Sigmoid colon (tissue), 7 donors: ENCODE data around the gene AKR1C2. TPM values are rescaled to one million over a fixed set of nuclear protein-coding genes. Genes with fewer than 3 reads are reported as not detected.
"Not testable (repeated sequence)": the region's sequence is repeated elsewhere in the genome, so short reads cannot be mapped to it uniquely, and the experiment has no call there.

ENCODE experiments used
- DNase-seq: peaks from one replicate; pipeline ENCODE4 v3.0.0-alpha.2; 2019
- H3K27ac ChIP-seq, 4 donors: fragments of 200-600 bp; sonication (generic); one replicate each; pipeline ENCODE4 v1.5.1; 2016 to 2019; ENCODE audit warnings: mild to moderate bottlenecking in 1 of 4
- H3K27me3 ChIP-seq, 3 donors: fragments of 200-600 bp; sonication (generic); one replicate each; pipeline ENCODE4 v1.5.1; 2019; ENCODE audit warnings: mild to moderate bottlenecking in 1 of 3
- H3K36me3 ChIP-seq, 4 donors: fragments of 200-600 bp; sonication (generic); one replicate each; pipeline ENCODE4 v1.5.1; 2016 to 2019
- H3K4me1 ChIP-seq, 4 donors: fragments of 200-600 bp; sonication (generic); one replicate each; pipeline ENCODE4 v1.5.1; 2017 to 2019
- H3K4me3 ChIP-seq, 4 donors: fragments of 200-600 bp; sonication (generic); one replicate each; pipeline ENCODE4 v1.5.1; 2017 to 2019; ENCODE audit warnings: mild to moderate bottlenecking in 2 of 4, moderate library complexity in 1 of 4
- H3K9me3 ChIP-seq, 4 donors: fragments of 200-600 bp in 3 of 4; sonication (generic) in 3 of 4; one replicate each; pipeline versions ENCODE4 v1.5.1 to v1.6.1; 2013 to 2019
- EP300 ChIP-seq, 4 donors: sonication (generic); formaldehyde crosslinking; IDR thresholded peaks; one replicate each; pipeline ENCODE4 v1.6.1; 2017; ENCODE audit warnings: antibody characterized with exemption in 4 of 4
- POLR2A ChIP-seq, 2 donors: fragments of 450-650 bp; IDR thresholded peaks; one replicate each; pipeline ENCODE4 v1.6.1; 2016; ENCODE audit warnings: antibody characterized with exemption in 2 of 2, mild to moderate bottlenecking in 2 of 2, moderate library complexity in 2 of 2
- POLR2AphosphoS5 ChIP-seq, 4 donors: sonication (generic); formaldehyde crosslinking; IDR thresholded peaks; one replicate each; pipeline ENCODE4 v1.6.1; 2017; ENCODE audit warnings: antibody characterized with exemption in 4 of 4
- WGBS, 2 donors: extraction: QIAGEN DNeasy Blood & Tissue Kit; methylation state at CpG; one replicate each; pipeline ENCODE4 v1.1.7; 2013; 5-methylcytosine and 5-hydroxymethylcytosine counted together
- intact Hi-C: fragments of 100-400 bp; cut with DNase I; formaldehyde crosslinking; loops from one replicate; pipeline ENCODE4 v1.15.1; 2023
- polyA plus RNA-seq, 3 donors: library from polyadenylated mRNA; stranded (reverse); fragments of 200-250 nt; gene quantifications; one replicate each; pipeline ENCODE4 v1.2.3, GENCODE V29; 2013
- total RNA-seq, 4 donors: library from RNA; depleted of rRNA; stranded (reverse); fragments of >200 nt; gene quantifications; one replicate each; pipeline ENCODE4 v1.1.0, GENCODE V29; 2016
- TF ChIP-seq, protein P1 (sequence below), 4 experiments: fragments of 450-650 bp in 3 of 4; fragments of 200-600 bp in 1 of 4; IDR thresholded peaks; one replicate each; pipeline ENCODE4 v1.5.1; 2016 to 2019; ENCODE audit warnings: antibody characterized with exemption in 4 of 4, mild to moderate bottlenecking in 3 of 4, moderate library complexity in 2 of 4
- donor health status: healthy with polysubstance abuse.
- donor health status: Bipolar disorder and iron deficiency.
- donor health status: healthy.

The AKR1C2 gene
- 10 to 100 TPM in 1 of 4 donors, 1 to 10 TPM in 3; 3.5 to 13.0 (median 6.8) TPM for total RNA-seq
- 100 to 1,000 TPM in 1 of 3 donors, 10 to 100 TPM in 2; 40.0 to 101 (median 52.3) TPM for polyA plus RNA-seq

DNA sequence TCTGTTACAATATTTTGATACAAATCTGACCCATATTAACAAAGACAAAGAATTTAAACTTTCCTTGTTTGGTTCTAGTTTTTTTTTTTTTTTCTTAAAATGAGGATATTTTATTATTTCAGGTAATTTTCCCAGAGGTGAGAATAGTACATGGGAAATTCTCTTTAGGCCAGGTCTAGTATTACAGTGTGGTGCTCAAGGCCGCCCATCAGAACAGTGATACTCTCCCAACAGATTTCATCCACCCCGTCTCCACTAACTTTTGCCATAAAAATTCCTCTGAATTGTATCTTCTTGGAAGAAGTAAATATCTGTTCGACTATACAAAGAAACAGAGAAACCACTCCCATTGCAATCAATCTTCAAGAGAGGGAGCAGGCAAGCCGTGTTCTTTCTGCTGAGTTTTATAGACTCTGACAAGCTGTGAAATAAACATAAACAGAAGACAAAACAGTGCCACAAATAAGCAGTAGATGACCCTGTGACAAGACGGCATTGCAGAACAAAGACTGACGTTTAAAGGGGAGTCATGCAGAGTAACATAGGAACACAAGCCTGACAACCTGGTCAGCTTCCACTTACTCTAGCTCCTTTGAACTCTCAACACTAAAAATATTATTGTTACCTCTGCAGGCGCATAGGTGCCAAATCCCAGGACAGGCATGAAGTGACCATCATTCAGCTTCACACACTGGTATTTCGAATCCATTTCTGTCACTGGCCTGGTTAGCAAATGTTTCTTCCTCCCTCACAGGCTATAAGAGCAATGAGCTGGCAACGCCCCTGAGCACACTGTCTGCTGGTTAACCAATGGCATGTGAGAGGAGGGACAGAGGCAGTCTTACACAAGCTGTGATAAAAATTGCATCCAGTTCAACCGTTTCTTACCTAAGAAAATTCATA, at the start of gene AKR1C2:
Gene AKR1C2, minus strand, starts transcription at position 731 of the 903 bp plus-strand sequence. Its CDS starts 22 bp downstream, at position 709.
- intact Hi-C loops = not testable (repeated sequence)
- peak within 1 kb of the TSS in 2 of 4 donors; percentile 31 to 37 for H3K4me3 ChIP-seq

DNA sequence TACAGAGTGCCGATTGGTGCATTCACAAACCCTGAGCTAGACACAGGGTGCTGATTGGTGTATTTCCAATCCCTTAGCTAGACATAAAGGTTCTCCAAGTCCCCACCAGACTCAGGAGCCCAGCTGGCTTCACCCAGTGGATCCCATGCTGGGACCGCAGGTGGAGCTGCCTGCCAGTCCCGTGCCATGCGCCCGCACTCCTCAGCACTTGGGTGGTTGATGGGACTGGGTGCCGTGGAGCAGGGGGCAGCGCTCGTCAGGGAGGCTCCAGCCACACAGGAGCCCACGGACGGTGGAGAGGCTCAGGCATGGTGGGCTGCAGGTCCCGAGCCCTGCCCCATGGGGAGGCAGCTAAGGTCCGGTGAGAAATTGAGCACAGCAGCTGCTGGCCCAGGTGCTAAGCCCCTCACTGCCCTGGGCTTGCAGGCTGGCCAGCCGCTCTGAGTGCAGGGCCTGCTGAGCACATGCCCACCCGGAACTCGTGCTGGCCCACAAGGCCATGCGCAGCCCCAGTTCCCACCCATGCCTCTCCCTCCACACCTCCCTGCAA, 49.4 kb upstream of the AKR1C2 start:
- H3K4me3 ChIP-seq, H3K27ac ChIP-seq, DNase-seq, H3K9me3 ChIP-seq, H3K36me3 ChIP-seq, H3K4me1 ChIP-seq, H3K27me3 ChIP-seq, intact Hi-C loops: not testable (repeated sequence)
- 90 to 97% methylated on average over 16 of the region's 16 CpGs for WGBS, 2 donors

More for the DNA sequence above, at the start of gene AKR1C2:
- not testable (repeated sequence) for H3K4me1 ChIP-seq, DNase-seq, H3K27me3 ChIP-seq, H3K27ac ChIP-seq, H3K36me3 ChIP-seq, H3K9me3 ChIP-seq
- peak in 3 of 4 donors; percentile 11 to 28 (median 23) for TF ChIP-seq POLR2AphosphoS5 (IDR thresholded peaks at IDR 0.05)
- WGBS, 2 donors = 17 to 52% methylated on average over 7 to 8 of the region's 10 CpGs

GRCh38 chr10:5047912-5048628, 44.4 kb upstream of the AKR1C2 start:
- 37 to 78% methylated on average over 1 of the region's 1 CpG for WGBS, 2 donors
- intact Hi-C loops = no loop called here
- TF ChIP-seq EP300 (IDR thresholded peaks at IDR 0.05) (no peak), POLR2A (IDR thresholded peaks at IDR 0.05) (no peak), POLR2AphosphoS5 (IDR thresholded peaks at IDR 0.05) (no peak)
- TF ChIP-seq, protein P1, sequence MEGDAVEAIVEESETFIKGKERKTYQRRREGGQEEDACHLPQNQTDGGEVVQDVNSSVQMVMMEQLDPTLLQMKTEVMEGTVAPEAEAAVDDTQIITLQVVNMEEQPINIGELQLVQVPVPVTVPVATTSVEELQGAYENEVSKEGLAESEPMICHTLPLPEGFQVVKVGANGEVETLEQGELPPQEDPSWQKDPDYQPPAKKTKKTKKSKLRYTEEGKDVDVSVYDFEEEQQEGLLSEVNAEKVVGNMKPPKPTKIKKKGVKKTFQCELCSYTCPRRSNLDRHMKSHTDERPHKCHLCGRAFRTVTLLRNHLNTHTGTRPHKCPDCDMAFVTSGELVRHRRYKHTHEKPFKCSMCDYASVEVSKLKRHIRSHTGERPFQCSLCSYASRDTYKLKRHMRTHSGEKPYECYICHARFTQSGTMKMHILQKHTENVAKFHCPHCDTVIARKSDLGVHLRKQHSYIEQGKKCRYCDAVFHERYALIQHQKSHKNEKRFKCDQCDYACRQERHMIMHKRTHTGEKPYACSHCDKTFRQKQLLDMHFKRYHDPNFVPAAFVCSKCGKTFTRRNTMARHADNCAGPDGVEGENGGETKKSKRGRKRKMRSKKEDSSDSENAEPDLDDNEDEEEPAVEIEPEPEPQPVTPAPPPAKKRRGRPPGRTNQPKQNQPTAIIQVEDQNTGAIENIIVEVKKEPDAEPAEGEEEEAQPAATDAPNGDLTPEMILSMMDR (IDR thresholded peaks at IDR 0.05) = no peak

DNA sequence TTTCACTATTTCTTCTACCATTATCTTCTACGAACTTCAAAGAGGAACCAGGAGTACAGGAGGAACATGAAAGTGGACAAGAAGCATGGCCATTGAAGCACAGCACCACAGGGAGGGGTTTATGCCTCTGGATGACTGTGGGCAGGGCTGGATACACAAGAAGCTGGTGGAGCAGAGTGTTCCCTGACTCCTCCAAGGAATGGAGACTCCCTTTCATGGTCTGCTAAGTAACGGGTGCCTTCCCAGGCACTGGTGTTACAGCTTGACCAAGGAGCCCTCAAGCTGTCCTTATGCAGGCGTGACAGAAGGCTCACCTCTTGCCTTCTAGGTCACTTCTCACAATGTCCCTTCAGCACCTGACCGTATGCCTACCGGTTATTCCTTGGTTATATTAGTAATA, 43.4 kb upstream of the AKR1C2 start:
- H3K4me1 ChIP-seq, H3K27ac ChIP-seq, H3K9me3 ChIP-seq, DNase-seq, H3K4me3 ChIP-seq, intact Hi-C loops, H3K36me3 ChIP-seq, H3K27me3 ChIP-seq: not testable (repeated sequence)
- WGBS, 2 donors = 75 to 84% methylated on average over 5 of the region's 5 CpGs

More at GRCh38 chr10:5047912-5048628, 44.4 kb upstream of the AKR1C2 start:
- H3K36me3 ChIP-seq = no peaks in the 10 kb centered on the region
- no peaks in the 10 kb centered on the region for H3K27me3 ChIP-seq
- H3K27ac ChIP-seq = no peak overlapping the region
- no peak overlapping the region for H3K4me3 ChIP-seq
- no peak for DNase-seq
- no peaks in the 10 kb centered on the region for H3K9me3 ChIP-seq
- no peaks in the 10 kb centered on the region for H3K4me1 ChIP-seq

DNA sequence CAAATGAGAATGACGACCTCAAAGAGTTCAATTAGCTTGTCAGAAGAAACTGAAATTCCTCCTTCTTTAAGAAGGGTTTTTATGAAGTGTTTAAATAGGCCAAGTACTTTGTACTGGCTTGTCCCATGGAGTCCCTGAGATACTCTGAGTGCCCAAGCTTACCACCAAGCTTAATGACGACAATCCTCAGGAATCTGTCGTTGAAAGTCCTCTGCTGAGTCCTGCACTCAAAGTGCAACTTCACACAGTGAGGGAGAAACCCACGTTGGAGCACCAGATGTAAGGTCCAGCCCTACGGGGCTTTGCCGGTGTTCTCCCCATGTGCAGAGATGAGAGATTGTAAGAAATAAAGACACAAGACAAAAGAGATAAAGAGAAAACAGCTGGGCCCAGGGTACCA, 42.8 kb upstream of the AKR1C2 start:
- TF ChIP-seq EP300 (IDR thresholded peaks at IDR 0.05) = no peak
- no peak for TF ChIP-seq POLR2AphosphoS5 (IDR thresholded peaks at IDR 0.05)
- TF ChIP-seq POLR2A (IDR thresholded peaks at IDR 0.05) = no peak
- TF ChIP-seq, protein P1 (IDR thresholded peaks at IDR 0.05) = no peak
- Histone ChIP-seq H3K27ac (no peak overlapping the region), H3K4me1 (peaks cover 0 to 3% (median 0%) of the 10 kb centered on the region in 4 donors), H3K9me3 (no peaks in the 10 kb centered on the region), H3K27me3 (no peaks in the 10 kb centered on the region), H3K4me3 (no peak overlapping the region), H3K36me3 (no peaks in the 10 kb centered on the region)
- 88 to 97% methylated on average over 6 of the region's 6 CpGs for WGBS, 2 donors
- intact Hi-C loops = no loop called here
- no peak for DNase-seq

- intact Hi-C loops = no loop called here
- WGBS, 2 donors = 94 to 95% methylated on average over 9 of the region's 9 CpGs
- H3K9me3 ChIP-seq = no peaks in the 10 kb centered on the region
- no peak for DNase-seq
- H3K27ac ChIP-seq = no peak overlapping the region
- no peaks in the 10 kb centered on the region for H3K36me3 ChIP-seq
- no peaks in the 10 kb centered on the region for H3K27me3 ChIP-seq
- TF ChIP-seq POLR2AphosphoS5 (IDR thresholded peaks at IDR 0.05) (no peak), POLR2A (IDR thresholded peaks at IDR 0.05) (no peak), EP300 (IDR thresholded peaks at IDR 0.05) (no peak)
- TF ChIP-seq, protein P1 (IDR thresholded peaks at IDR 0.05) = no peak
- peaks cover 0 to 13% (median 4%) of the 10 kb centered on the region in 4 donors for H3K4me1 ChIP-seq
- no peak overlapping the region for H3K4me3 ChIP-seq
These were observed 41.4 kb upstream of the AKR1C2 start for GRCh38 chr10:5045095-5045494.
